ENCODE measurements around the gene HSPB6.

Gene HSPB6

DNA sequence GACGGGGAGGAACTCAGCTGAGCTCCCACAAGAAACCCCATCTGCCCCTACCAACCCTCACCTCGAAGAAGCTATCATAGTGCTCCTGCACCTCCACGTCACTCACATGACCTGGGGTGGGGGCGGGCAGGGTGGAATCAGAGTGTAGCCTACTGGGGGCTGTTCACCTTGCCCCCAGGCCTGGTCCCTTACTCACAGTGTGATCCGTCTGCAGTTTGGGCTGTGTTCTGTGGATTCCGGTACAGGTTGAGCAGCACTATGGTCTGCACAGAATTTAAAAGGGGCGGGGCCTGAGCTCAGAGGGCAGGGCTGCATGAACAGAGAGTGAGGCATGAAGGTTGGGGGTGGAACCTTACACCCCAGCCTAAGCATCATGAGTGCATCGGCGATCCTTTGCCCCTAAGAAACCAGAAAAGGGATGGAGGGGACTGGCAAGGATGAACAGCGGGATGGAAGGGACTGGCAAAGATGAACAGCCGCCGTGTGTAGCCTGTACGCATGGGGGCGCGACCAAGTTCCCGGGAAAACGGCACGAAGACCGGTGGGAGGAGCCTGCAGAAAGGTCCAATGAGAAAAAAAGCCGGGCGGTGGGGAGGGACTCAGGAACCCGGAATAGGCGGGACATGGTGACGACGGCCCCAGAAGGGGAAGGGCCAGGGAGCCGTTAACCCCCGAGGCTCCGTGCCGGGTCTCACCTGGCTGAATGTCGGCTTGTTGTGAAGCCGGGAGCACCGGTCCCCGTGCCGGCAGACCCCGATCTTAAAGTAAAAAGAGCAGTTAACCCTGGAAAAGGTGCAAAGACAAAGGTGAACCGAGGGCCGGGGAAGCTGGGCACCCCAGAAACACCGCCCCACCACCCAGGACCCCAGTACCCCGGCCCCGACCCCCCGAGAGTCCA, 12.2 kb downstream of the HSPB6 start:
- peak; percentile 90 for DNase-seq

DNA sequence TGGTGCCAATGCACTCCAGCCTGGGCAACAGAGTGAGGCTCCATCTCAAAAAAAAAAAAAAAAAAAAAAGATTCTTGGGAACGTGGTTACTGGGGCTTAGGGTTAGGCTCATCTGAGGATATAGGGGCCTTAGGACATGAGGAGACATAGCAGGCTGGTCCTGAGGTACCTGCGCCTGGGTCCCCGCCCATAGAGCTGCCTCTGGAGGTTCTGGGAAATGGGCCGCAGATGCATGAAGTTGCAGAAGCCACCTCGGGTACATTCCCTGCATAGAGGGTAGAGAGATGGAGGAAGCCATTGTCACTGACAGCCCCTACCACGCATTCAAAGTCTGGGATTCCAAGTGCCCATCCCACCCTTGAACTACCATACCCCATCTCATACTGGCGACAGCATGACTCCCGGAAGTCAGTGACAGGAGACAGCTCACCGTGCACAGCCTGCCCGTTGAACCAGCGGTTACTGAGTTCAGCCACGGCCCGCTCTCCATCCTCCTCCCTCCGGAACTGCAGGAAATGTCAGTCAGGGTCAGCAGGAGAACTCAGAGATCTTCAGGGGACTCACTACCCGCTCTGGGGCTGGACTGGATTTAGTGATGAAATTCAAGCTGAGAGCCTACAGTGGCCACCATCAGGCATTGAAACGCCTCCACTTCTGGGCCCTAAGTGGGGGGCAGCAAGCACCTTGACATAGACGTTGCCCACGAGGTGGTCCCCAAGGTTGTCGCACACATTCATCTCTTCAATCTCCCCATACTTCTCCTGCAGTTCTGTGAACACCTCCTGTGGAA, 13.0 kb downstream of the HSPB6 start:
- no peak for DNase-seq

DNA sequence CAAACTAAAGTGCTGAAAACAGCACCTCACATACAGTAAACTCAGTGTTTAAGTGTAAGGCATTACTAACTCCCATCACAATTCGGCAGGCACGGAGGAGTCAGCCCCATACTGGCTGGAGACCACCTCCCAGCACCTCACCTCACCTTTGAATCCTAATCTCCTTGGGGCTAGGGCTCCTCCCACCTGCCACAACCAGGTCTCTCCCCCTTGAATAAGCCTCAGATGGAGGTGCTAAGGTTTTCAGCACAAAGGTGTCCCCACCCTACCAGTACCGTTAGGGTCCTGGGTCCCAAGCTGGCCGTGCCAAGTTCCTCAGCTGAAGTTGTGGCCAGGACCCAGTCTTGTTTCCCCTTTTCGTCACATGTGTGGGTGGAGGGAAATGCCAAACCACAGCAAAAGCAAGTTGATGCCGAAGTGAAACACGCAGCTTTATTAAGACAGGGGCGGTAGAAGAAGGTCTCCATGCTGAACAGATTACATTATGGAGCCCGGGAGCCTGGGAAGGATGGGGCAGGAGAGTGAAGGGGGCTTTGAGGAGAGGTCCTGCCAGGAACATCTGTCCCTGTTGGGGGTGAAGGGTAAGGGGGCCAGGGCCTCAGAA, 14.6 kb downstream of the HSPB6 start, which contains the start of gene IGFLR1:
Gene IGFLR1 (minus strand): TSS at position 332 of the 604 bp plus-strand sequence. CDS start 1,272 bp downstream, outside the sequence.
- DNase-seq: peak; percentile 71

DNA sequence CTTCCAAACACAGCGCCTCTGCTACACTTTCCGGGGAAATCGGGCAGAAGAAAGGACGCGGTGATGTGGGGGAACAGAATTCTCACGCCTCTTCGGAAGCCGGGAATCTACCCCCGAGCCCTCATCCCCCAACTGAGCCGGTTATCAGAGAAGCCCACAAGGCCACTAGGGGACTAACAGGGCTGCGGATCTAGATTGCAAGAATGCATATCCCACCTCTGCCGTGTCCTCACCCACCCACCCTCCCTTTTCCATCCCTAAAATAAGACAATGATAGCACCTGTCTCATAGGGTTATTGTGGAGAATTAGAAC, 15.7 kb downstream of the HSPB6 start:
- DNase-seq: no peak

DNA sequence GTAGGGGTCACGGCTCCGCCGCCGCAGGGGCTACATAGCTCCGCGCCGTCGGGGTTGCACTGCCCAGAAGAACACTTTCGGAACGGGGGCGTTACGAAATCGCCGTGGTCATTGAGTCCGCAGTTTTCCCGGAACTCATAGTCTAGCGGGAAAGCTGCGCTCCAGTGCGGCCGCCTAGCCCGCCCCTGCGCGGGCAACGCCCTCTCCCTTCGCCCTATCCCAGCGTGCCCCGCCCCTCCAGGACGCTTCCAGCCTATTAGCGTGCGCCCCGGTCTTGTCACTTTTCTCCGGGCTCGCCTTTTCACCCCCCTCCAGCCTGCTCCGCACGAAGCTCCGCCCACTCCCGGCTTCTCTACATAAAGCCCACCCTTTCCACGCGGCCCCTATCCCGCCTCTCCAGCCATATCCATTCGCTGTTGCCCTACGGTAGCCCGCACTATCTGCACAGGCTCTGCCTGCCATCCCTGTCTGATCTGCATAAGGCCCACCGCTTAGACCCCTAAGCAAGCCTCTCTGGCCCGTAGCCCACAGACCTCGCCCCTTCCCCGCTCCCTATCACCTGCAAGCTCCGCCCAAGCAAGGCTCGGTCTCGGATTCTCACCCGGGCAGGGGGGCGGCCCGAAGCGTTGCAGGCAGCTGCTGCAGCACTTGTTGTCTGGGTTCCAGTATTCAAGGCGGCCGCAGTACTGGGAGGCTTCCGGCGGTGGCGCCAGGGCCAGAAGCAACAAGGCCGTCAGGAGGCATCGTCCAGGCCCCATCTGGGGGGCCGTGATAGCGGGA, 16.2 kb downstream of the HSPB6 start:
- peak; percentile 95 for DNase-seq

DNA sequence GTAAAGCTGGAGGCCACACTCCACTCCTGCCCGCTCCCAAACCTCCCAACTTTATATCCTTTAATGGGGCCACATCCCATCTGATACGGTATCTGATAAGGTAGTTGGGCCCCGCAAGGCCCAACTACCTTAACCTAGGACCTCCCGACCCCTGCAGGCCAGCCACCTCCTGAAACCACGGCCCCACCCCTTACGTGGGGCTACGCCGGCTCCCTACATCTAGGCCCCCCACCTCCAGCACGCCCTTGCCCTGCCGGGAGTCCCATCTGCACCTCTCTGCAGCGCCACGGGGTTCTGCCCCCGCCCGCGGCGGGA, 16.8 kb downstream of the HSPB6 start:
- DNase-seq: no peak

DNA sequence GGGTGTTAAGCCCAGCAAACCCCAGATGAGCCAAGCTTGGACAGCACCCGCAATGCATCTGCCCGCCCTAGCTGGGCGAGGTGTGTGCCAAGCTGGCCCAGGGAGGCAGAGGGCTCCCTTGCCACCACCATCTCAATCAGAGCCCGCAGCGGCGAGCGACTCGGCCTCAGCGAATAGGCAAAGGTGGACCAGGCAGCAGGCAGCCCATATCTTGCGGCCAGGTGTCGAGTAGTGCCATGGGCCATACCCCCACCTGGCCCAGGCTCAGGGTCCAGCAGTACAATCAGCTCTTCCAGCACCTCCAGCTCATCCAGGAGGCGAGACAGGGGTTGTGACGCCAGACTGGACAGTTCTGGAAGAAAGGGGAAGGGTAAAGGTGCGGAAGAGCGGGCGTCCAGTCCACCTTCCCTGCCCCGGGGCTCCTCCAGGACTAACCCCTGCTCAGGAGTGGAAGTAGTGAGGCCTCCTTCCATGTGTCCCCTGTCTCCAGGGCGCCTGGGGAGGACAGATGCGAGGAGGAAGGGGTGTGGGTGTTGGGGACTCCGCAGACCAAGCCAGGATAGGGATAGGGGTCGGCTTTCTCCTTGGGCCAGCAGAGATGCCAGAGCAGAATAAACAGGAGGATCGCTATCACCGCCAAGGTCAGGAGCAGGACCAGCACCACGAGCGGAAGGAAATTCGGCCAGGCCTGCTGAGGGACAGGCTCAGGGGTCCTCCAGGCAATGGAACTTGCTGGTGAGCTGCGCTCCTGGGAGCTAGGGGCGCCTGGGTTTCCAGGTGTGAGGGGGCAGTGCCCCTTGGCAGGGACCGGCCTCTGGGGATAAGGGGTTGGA, 17.3 kb downstream of the HSPB6 start:
- DNase-seq: no peak

DNA sequence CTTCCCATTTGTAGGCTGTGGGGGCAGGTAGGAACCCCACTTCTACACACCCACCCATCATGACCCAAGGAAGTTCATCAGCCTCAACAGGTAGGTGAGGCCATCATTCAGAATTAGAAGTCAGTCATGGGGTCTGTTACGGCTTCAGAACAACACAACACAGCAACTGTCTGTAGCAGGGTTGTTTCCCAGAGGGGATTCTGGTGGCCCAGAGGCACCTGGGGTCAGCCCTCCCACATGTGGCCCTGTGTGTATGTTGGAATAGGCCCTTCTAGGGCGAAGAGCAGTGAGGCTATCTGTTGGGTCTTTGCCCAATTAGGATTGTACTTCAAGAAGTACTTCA, 18.0 kb downstream of the HSPB6 start:
- no peak for DNase-seq

DNA sequence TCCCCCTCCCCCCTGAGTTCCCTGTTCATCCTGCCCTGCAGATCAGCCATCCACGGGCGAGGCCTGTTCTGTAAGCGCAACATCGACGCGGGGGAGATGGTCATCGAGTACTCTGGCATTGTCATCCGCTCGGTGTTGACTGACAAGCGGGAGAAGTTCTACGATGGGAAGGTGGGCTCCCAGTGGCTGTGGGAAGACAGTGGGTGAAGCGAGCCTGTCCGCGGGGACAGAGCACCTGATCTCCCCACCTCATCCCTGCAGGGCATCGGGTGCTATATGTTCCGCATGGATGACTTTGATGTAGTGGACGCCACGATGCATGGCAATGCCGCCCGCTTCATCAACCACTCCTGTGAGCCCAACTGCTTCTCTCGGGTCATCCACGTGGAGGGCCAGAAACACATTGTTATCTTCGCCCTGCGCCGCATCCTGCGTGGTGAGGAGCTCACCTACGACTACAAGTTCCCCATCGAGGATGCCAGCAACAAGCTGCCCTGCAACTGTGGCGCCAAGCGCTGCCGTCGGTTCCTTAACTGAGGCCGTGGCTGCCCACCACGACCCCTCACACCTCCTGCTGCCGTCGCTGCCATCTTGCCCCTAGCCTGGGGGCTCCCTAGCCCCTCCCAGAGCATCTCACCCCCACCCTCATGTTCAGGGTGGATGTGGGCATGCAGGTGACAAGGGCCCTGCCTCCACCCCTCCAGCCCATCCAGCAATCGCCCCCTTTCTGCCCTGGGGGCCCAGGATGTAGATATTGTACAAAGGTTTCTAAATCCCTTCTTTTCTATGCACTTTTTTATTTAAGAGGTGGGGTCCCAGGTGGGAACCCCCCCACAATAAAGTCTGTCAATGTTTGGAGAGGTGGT, 18.6 kb downstream of the HSPB6 start:
- no peak for DNase-seq

DNA sequence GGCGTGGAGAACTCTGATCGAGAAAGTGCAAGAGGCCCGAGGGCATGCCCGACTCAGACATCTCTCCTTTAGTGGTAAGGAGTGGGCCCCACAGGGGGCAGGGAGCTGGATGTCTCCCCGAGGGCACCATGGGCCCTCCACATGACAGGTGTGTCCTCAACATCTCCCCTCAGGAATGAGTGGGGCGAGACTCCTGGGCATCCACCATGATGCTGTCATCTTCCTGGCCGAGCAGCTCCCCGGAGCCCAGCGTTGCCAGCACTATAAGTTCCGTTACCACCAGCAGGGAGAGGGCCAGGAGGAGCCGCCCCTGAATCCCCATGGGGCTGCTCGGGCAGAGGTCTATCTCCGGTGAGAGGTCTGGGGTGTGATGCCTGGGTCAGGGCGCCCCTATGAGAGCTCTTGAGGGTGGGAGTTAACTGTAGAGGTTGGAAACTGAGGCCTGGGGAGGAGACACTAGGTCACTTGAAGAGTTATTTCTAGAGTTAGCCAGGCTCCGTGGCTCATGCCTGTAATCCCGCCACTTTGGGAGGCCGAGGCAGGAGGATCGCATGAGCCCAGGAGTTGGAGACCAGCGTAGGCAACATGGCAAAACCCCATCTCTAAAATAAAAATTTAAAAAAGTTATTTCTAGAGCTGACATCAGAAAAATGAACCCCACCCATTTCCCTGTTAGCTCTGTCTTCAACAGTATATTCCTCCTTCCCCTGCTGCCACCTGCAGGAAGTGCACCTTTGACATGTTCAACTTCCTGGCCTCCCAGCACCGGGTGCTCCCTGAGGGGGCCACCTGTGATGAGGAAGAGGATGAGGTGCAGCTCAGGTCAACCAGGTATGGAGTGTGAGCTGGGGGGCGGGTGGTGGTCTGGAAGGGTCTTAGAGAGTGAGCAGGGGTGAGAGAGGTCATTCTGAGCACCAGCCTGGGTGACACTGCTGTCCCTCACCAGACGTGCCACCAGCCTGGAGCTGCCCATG, 19.6 kb downstream of the HSPB6 start:
- no peak for DNase-seq

DNA sequence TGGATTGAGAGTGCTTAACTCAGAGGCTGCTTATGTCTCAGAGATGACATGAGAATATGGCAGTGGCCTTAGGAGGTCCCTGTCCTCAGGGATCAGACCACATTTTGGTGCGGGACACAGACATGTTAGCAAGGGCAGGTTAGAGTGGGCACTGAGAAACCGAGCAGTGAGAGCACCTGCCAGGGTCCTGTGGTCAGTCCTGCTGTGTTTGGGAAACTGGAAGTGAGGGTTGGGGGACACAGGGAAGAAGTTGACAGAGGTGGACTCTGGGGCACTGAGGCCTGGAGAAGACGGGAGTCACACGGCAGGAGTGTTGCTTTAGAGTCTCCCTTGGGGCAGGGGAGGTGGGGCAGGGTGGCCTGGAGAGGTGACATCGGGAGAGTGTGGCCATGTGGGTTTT, 21.9 kb downstream of the HSPB6 start:
- DNase-seq: no peak

DNA sequence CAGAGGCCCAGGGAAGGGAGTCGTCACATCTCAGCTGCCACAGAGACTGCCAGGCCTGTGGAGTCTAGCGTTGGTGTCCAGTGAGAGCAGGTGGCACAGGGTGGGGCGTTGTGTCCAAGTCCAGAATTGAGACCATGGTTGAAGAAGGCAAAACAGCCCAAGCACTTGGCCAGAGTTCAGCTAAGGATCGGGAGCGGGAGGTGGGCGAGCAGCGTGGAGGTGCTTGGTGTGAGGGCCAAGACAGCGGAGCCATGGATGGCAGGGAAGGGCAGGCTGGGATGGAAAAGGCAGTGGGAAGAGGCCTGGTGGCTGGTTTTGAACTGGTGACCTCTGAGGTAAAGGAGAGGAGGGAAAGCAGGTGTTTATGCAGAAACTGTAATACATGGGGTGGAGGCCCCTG, 22.6 kb downstream of the HSPB6 start:
- DNase-seq: no peak

DNA sequence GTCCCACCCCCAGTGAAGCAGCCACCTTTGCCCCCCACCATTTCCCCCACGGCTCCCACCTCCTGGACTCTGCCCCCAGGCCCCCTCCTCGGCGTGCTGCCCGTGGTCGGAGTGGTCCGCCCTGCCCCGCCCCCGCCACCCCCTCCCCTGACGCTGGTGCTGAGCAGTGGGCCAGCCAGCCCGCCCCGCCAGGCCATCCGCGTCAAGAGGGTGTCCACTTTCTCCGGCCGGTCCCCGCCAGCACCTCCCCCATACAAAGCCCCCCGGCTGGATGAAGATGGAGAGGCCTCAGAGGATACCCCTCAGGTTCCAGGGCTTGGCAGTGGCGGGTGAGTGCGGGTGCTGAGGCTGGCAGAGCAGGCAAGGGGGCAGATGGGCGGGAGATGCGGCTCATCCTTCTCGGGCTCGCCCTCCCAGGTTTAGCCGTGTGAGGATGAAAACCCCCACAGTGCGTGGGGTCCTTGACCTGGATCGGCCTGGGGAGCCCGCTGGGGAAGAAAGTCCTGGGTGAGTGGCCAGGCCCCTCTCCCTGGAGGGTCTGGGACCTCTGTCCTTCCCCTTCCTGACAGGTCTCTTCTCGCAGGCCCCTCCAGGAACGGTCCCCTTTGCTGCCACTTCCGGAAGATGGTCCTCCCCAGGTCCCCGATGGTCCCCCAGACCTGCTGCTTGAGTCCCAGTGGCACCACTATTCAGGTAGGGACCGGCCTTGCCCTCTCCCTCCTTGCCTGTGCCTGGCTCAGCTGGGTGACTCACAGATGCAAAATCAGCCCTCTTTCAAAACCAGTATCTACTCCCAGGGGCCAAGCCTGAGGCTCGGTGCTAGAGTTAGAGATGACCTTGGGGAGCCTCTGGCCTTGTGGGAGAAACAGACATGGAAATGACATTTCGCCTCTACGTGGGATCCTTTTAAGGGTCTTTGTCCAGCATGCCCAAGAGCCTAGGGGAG, 23.4 kb downstream of the HSPB6 start:
- no peak for DNase-seq

DNA sequence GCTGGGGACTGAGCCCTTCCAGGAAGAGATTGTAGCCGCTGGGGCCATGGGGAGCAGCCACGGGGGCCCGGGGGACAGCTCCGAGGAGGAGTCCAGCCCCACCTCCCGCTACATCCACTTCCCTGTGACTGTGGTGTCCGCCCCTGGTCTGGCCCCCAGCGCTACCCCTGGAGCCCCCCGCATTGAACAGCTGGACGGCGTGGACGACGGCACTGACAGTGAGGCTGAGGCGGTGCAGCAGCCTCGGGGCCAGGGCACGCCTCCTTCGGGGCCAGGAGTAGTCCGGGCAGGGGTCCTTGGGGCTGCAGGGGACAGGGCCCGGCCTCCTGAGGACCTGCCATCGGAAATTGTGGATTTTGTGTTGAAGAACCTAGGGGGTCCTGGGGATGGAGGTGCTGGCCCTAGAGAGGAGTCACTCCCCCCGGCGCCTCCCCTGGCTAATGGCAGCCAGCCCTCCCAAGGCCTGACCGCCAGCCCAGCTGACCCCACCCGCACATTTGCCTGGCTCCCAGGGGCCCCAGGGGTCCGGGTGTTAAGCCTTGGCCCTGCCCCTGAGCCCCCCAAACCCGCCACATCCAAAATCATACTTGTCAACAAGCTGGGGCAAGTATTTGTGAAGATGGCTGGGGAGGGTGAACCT, 24.2 kb downstream of the HSPB6 start:
- DNase-seq: no peak

DNA sequence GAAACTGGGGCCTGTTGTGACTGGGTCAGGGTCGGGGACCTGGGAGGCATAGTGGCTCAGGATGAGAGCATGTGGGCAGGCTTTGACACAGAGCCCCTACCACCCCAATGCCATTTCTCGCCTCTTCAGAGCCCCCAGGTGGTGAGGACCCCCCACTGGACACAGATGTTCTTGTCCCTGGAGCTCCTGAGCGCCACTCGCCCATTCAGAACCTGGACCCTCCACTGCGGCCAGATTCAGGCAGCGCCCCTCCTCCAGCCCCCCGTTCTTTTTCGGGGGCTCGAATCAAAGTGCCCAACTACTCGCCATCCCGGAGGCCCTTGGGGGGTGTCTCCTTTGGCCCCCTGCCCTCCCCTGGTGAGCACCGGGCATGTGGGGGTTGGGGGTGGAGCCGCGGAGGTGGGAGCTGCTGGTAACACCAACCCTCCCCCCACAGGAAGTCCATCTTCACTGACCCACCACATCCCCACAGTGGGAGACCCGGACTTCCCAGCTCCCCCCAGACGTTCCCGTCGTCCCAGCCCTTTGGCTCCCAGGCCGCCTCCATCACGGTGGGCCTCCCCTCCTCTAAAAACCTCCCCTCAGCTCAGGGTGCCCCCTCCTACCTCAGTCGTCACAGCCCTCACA, 24.9 kb downstream of the HSPB6 start:
- no peak for DNase-seq

DNA sequence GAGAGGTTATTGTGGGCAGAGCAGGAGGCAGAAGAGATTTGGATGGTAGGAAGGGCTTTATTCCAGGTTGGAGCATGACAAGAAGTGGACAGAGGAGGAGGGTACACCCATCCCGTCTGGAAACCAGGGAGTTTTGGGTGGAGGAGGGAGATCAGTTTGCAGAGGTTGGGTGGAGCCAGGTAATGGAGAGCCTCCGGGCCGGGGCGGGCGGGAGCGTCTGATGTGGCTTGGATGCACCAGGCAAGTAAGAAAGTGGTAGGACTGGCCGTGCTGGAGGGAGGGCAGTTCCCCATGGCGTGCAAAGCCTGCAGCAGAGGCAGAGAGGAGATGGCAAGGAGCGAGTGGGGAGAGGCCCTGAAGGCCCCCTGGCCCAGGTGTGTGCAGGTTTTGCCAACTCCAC, 25.5 kb downstream of the HSPB6 start:
- DNase-seq: no peak

DNA sequence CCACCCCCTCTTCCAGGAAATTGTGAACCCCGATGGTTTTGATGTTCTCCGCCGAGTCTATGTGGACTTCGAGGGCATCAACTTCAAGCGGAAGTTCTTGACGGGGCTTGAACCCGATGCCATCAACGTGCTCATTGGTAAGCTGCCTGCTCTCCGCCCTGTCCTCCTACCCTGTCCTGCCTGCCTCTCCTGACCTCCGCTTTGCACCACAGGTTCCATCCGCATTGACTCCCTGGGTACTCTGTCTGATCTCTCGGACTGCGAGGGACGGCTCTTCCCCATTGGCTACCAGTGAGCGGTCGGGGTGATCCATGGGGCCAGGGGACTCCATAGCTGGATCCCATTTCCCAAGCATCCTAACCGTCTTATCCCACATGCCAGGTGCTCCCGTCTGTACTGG, 26.5 kb downstream of the HSPB6 start:
- DNase-seq: no peak

DNA sequence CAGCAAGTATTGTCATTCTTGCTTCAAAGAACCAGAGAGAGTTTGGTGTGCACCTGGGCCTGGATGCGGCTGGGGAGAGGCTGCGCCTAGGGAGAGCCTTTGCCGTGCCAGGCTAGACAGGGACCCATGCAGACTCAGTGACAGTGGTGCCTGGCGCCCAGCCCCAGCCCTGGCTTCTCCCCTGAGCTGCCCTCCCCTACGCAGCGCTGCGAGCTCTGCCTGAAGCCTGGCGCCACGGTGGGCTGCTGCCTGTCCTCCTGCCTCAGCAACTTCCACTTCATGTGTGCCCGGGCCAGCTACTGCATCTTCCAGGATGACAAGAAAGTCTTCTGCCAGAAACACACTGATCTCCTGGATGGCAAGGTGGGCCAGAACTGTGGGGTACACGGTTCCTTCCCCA, 27.1 kb downstream of the HSPB6 start:
- no peak for DNase-seq

Data from activated CD8-positive, alpha-beta memory T cell treated with anti-CD3 and anti-CD28 coated beads, Interleukin-2, amount 50 U/mL, for 4 hours (primary cell).